Measurements from ENCODE around the gene SLC25A3.
"Not testable (repeated sequence)": the region's sequence is repeated elsewhere in the genome, so short reads cannot be mapped to it uniquely, and the experiment has no call there.

Gene SLC25A3

DNA sequence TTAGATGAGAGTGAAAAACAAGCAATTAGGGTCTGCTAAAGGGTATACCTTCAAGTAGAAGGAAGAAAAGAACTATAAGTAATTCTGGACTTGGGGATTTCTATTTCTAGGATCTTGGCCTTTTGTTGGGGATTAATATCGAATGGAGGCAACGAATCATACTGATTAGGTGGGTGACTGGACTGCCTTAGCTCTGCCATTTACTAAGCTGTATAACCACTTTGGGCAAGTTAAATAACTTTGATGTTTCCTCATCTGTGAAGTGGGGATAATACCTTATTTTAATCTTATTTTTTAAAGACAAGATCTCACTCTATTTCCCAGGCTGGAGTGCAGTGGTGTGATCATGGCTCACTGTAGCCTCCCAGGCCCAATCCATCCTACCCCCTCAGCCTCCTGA is 44.5 kb downstream of the SLC25A3 start:
- Histone ChIP-seq H3K27ac (ENCODE audit: low read depth, low read length) (no peak overlapping the region), H3K27me3 (ENCODE audit: insufficient read depth, low read length) (no peaks in the 10 kb centered on the region), H3K4me3 (ENCODE audit: low read length) (no peak overlapping the region), H3K9me3 (ENCODE audit: insufficient read depth, low read depth, low read length) (no peaks in the 10 kb centered on the region), H3K4me1 (ENCODE audit: insufficient read depth, low read length) (peaks cover 3% of the 10 kb centered on the region; the same call in 1 of the 2 replicates), H3K36me3 (ENCODE audit: insufficient read depth, low read length) (peaks cover 9% of the 10 kb centered on the region), H3K9ac (ENCODE audit: low read depth, low read length) (no peak overlapping the region)
- 96% methylated on average over 2 of the region's 2 CpGs for WGBS

DNA sequence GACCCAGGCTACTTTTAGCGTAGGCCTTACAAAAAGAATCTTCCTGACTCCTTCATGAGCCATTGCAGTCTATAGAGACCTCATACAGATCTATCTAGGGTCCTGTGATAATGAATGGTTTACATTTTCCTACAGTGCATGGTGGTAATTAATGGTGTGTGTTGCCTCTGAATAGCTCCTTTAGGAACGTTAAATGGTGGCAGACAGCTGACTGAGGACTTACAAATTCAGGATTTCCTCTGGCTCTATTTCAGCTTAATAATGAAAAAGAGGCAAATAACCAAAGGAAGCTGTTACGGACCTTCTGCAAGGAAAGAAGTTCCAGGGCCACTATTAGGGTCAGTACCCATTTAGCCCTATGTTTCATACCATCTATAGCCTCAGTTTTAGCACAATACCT is 46.0 kb downstream of the SLC25A3 start:
- peaks cover 3% of the 10 kb centered on the region; the same call in 1 of the 2 replicates for H3K4me1 ChIP-seq (ENCODE audit: insufficient read depth, low read length)
- H3K27me3 ChIP-seq (ENCODE audit: insufficient read depth, low read length), result no peaks in the 10 kb centered on the region
- WGBS, result 91% methylated on average over 3 of the region's 3 CpGs
- H3K4me3 ChIP-seq (ENCODE audit: low read length), result no peak overlapping the region
- no peaks in the 10 kb centered on the region for H3K9me3 ChIP-seq (ENCODE audit: insufficient read depth, low read depth, low read length)
- no peak overlapping the region for H3K27ac ChIP-seq (ENCODE audit: low read depth, low read length)
- H3K36me3 ChIP-seq (ENCODE audit: insufficient read depth, low read length), result no peaks in the 10 kb centered on the region
- H3K9ac ChIP-seq (ENCODE audit: low read depth, low read length), result no peak overlapping the region

GRCh38 chr12:98642801-98643200 is 49.3 kb downstream of the SLC25A3 start:
- peaks cover 11% of the 10 kb centered on the region for H3K4me1 ChIP-seq (ENCODE audit: insufficient read depth, low read length)
- not testable (repeated sequence) for H3K27me3 ChIP-seq (ENCODE audit: insufficient read depth, low read length); H3K9me3 ChIP-seq (ENCODE audit: insufficient read depth, low read depth, low read length); H3K27ac ChIP-seq (ENCODE audit: low read depth, low read length); H3K36me3 ChIP-seq (ENCODE audit: insufficient read depth, low read length); H3K9ac ChIP-seq (ENCODE audit: low read depth, low read length)
- H3K4me3 ChIP-seq (ENCODE audit: low read length), result peak overlapping the region; percentile 85
- WGBS, result 93% methylated on average over 5 of the region's 5 CpGs

DNA sequence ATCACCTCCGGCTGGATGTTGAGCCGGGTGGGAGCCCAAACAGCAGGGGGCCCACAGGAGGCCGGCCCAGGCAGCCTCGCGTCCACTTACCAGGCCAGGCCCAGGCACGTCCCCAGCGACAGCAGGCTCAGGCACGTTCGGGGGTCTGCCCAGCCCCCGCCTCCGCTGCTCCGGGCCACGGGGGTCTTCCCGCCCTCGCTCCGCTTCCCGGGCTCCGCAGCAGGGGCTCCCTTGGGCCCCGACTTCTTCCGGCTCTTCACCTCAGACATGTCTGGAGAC is 50.9 kb downstream of the SLC25A3 start:
- Histone ChIP-seq H3K9ac (ENCODE audit: low read depth, low read length) (peak overlapping the region; percentile 67), H3K4me3 (ENCODE audit: low read length) (peak overlapping the region; percentile 85), H3K36me3 (ENCODE audit: insufficient read depth, low read length) (peaks cover 12% of the 10 kb centered on the region), H3K27me3 (ENCODE audit: insufficient read depth, low read length) (no peaks in the 10 kb centered on the region; the same call in 1 of the 2 replicates), H3K9me3 (ENCODE audit: insufficient read depth, low read depth, low read length) (no peaks in the 10 kb centered on the region), H3K27ac (ENCODE audit: low read depth, low read length) (peak overlapping the region; percentile 90), H3K4me1 (ENCODE audit: insufficient read depth, low read length) (peaks cover 11% of the 10 kb centered on the region)
- WGBS, result under 1% methylated on average over 20 of the region's 20 CpGs

DNA sequence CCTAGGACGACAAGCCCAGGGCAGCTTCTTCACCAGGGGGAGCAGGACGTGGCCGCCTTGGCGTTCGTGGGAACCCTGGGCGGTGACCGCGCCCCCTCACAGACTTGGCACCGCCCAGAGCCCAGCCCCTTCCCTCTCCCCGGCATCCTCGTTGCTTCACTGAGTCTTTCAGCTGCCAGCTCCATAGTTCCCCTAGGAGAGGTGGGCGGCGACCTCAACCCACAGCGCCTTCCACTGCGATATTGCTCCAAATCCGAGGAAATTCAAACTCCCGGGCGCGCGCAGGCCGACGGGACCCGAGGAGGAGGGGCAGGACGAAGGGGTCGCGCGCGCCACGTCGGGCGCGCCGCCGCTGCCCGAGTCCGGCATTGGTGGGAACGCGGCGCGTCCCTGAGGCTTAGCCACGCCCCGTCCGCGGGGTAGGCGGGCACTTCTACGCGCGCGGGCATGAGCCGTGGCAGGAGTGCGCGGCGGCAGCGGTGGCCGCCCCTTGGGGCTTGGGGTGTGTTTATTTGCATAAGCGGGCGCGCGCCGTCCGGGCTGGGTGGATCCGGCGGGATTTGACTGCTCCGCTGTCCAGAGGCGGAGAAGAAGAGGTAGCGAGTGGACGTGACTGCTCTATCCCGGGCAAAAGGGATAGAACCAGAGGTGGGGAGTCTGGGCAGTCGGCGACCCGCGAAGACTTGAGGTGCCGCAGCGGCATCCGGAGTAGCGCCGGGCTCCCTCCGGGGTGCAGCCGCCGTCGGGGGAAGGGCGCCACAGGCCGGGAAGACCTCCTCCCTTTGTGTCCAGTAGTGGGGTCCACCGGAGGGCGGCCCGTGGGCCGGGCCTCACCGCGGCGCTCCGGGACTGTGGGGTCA is 51.5 kb downstream of the SLC25A3 start, which contains the start of the genes APAF1 and IKBIP:
Gene APAF1, plus strand, starts transcription at position 579 of the 860 bp plus-strand sequence. CDS start 3,070 bp downstream, outside the sequence.
Gene IKBIP, minus strand, starts transcription at position 77 of the 860 bp plus-strand sequence. CDS start 87 bp downstream, outside the sequence.
- peak within 1 kb of the TSS; percentile 90 for H3K27ac ChIP-seq (ENCODE audit: low read depth, low read length)
- H3K27me3 ChIP-seq (ENCODE audit: insufficient read depth, low read length), result no peaks in the 10 kb centered on the region; the same call in 1 of the 2 replicates

GRCh38 chr12:98645572-98646067 is 52.1 kb downstream of the SLC25A3 start:
- peak overlapping the region; percentile 77 for H3K9ac ChIP-seq (ENCODE audit: low read depth, low read length)
- WGBS, result 2% methylated on average over 24 of the region's 24 CpGs
- H3K4me3 ChIP-seq (ENCODE audit: low read length), result peak overlapping the region; percentile 85
- peaks cover 11% of the 10 kb centered on the region for H3K4me1 ChIP-seq (ENCODE audit: insufficient read depth, low read length)
- H3K27ac ChIP-seq (ENCODE audit: low read depth, low read length), result no peak overlapping the region
- no peaks in the 10 kb centered on the region; the same call in 1 of the 2 replicates for H3K27me3 ChIP-seq (ENCODE audit: insufficient read depth, low read length)
- no peaks in the 10 kb centered on the region for H3K9me3 ChIP-seq (ENCODE audit: insufficient read depth, low read depth, low read length)
- H3K36me3 ChIP-seq (ENCODE audit: insufficient read depth, low read length), result peaks cover 24% of the 10 kb centered on the region

More for the DNA sequence above, 51.5 kb downstream of the SLC25A3 start, which contains the start of the genes APAF1 and IKBIP:
- H3K36me3 ChIP-seq (ENCODE audit: insufficient read depth, low read length), result peaks cover 18% of the 10 kb centered on the region
- H3K4me1 ChIP-seq (ENCODE audit: insufficient read depth, low read length), result peaks cover 11% of the 10 kb centered on the region
- WGBS, result under 1% methylated on average over 91 of the region's 91 CpGs
- H3K4me3 ChIP-seq (ENCODE audit: low read length), result peak within 1 kb of the TSS; percentile 85
- H3K9me3 ChIP-seq (ENCODE audit: insufficient read depth, low read depth, low read length), result no peaks in the 10 kb centered on the region
- H3K9ac ChIP-seq (ENCODE audit: low read depth, low read length), result peak within 1 kb of the TSS; percentile 77

DNA sequence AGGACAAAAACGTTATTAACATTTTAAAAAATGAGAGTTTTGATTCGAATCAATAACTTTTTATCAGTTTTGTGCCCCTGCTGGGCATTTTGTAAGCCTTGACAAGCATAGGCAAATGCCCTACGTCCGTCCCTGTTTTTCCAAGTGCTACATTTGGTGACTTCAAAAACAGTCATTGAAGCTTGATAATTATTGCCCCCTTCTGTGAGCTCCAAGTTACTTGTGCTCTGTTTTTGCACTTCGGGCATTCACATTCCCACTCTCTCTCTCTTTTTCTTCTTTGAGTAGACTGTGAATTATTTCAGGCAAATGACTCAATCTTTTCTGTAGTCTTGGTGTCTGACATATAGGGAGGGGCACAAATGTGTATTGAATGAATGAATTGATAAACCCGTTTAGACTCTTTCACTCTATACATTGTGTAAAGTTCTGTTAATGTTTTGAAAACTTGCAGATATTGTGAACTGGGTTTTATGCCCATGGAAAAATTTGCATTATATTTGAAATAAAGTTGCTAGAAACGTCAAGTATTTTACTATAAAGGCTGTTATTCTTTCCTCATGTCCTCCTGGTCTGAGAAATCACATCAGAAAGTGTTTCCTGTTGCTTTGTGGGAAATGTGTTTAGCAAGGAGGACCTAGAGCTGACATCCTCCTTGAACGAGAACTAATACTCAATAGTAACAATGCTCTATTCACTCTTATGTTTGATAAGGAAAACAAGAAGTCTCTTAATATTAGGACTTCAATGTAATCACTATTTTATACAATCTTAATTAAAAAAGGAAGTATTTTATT is 53.0 kb downstream of the SLC25A3 start:
- Histone ChIP-seq H3K36me3 (ENCODE audit: insufficient read depth, low read length) (peaks cover 32% of the 10 kb centered on the region), H3K27me3 (ENCODE audit: insufficient read depth, low read length) (no peaks in the 10 kb centered on the region; the same call in 1 of the 2 replicates), H3K9me3 (ENCODE audit: insufficient read depth, low read depth, low read length) (no peaks in the 10 kb centered on the region), H3K27ac (ENCODE audit: low read depth, low read length) (no peak overlapping the region), H3K4me1 (ENCODE audit: insufficient read depth, low read length) (peaks cover 11% of the 10 kb centered on the region), H3K9ac (ENCODE audit: low read depth, low read length) (no peak overlapping the region), H3K4me3 (ENCODE audit: low read length) (peak overlapping the region; percentile 85)
- 39% methylated on average over 6 of the region's 8 CpGs for WGBS

GRCh38 chr12:98651328-98651727 is 57.8 kb downstream of the SLC25A3 start:
- no peaks in the 10 kb centered on the region for H3K27me3 ChIP-seq (ENCODE audit: insufficient read depth, low read length)
- no peak overlapping the region for H3K4me3 ChIP-seq (ENCODE audit: low read length)
- peaks cover 6% of the 10 kb centered on the region for H3K4me1 ChIP-seq (ENCODE audit: insufficient read depth, low read length)
- H3K9me3 ChIP-seq (ENCODE audit: insufficient read depth, low read depth, low read length), result no peaks in the 10 kb centered on the region
- no peak overlapping the region for H3K27ac ChIP-seq (ENCODE audit: low read depth, low read length)
- no peak overlapping the region for H3K9ac ChIP-seq (ENCODE audit: low read depth, low read length)
- peaks cover 40% of the 10 kb centered on the region for H3K36me3 ChIP-seq (ENCODE audit: insufficient read depth, low read length)

DNA sequence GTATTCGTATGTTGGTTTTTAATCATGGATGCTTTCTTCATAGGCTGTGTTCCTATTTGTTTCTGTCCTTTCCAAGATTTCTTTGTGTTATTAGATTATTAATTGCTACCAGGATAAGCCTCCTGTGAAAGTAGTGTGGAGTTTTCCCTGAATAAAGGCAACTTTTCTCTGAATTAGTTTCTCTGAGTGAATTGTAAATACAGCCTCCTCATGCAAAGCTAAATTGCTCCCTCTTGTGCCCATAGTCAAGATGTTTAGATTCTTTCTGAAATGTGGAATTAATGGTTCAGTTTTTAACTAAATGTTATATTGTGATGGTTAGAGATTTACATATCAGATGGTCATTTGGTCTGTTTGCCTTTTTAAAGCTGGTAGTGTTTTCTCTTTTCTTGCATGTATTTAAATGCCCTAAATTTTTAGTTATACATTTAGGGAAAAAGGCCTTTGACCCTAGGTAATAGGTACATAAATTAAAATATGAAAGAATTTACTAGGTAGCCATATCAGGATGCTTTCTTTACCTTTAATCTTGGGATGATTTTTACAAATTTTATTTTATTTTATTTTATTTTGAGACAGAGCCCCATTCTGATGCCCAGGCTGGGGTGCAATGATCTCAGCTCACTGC is 60.5 kb downstream of the SLC25A3 start:
- peaks cover 51% of the 10 kb centered on the region for H3K36me3 ChIP-seq (ENCODE audit: insufficient read depth, low read length)
- H3K27ac ChIP-seq (ENCODE audit: low read depth, low read length), result no peak overlapping the region
- 100% methylated on average over 1 of the region's 1 CpG for WGBS
- H3K27me3 ChIP-seq (ENCODE audit: insufficient read depth, low read length), result no peaks in the 10 kb centered on the region
- H3K9me3 ChIP-seq (ENCODE audit: insufficient read depth, low read depth, low read length), result no peaks in the 10 kb centered on the region
- no peaks in the 10 kb centered on the region for H3K4me1 ChIP-seq (ENCODE audit: insufficient read depth, low read length)
- H3K9ac ChIP-seq (ENCODE audit: low read depth, low read length), result no peak overlapping the region
- H3K4me3 ChIP-seq (ENCODE audit: low read length), result no peak overlapping the region
